Endothelial cell (in vitro differentiated cells): ENCODE data around the gene POLN. TPM values are rescaled to one million over a fixed set of nuclear protein-coding genes. Genes with fewer than 3 reads are reported as not detected.

ENCODE experiments used
- DNase-seq: peaks from one replicate; pipeline ENCODE4 v3.0.0; 2021; ENCODE audit warnings: low spot score
- H3K27ac Mint-ChIP-seq: one replicate; pipeline ENCODE4 v1.8.0; 2021; ENCODE audit warnings: mixed read lengths, inconsistent platforms; ENCODE audit not compliant: unreplicated experiment
- H3K27me3 Mint-ChIP-seq: one replicate; pipeline ENCODE4 v1.8.0; 2021; ENCODE audit warnings: mild to moderate bottlenecking, moderate library complexity, mixed read lengths, inconsistent platforms; ENCODE audit not compliant: unreplicated experiment
- H3K36me3 Mint-ChIP-seq: one replicate; pipeline ENCODE4 v1.8.0; 2021; ENCODE audit warnings: mild to moderate bottlenecking, low read depth, mixed read lengths, inconsistent platforms; ENCODE audit not compliant: unreplicated experiment
- H3K4me1 Mint-ChIP-seq: one replicate; pipeline ENCODE4 v1.8.0; 2021; ENCODE audit warnings: mild to moderate bottlenecking, mixed read lengths, inconsistent platforms; ENCODE audit not compliant: unreplicated experiment
- H3K4me3 Mint-ChIP-seq: one replicate; pipeline ENCODE4 v1.8.0; 2021; ENCODE audit warnings: mild to moderate bottlenecking, mixed read lengths, inconsistent platforms; ENCODE audit not compliant: unreplicated experiment
- H3K9me3 Mint-ChIP-seq: one replicate; pipeline ENCODE4 v1.8.0; 2021; ENCODE audit warnings: mixed read lengths, inconsistent platforms; ENCODE audit not compliant: unreplicated experiment
- total RNA-seq: library from RNA; stranded (reverse); fragmentation: NEBNext Ultra II Directional; extraction: Animal tissue kit (Norgen Biotek cat#: 25700); gene quantifications from one replicate; pipeline ENCODE4 v1.2.1, GENCODE V29; 2021; ENCODE audit not compliant: unreplicated experiment
- TF ChIP-seq, protein P1 (sequence below): fragments of 200-600 bp; sonication (generic); IDR thresholded peaks from one replicate; pipeline ENCODE4 v1.5.0; 2021; ENCODE audit warnings: antibody characterized with exemption; ENCODE audit not compliant: unreplicated experiment

The POLN gene
- total RNA-seq, 1 donor from 2014 or later = 2.5 TPM

DNA sequence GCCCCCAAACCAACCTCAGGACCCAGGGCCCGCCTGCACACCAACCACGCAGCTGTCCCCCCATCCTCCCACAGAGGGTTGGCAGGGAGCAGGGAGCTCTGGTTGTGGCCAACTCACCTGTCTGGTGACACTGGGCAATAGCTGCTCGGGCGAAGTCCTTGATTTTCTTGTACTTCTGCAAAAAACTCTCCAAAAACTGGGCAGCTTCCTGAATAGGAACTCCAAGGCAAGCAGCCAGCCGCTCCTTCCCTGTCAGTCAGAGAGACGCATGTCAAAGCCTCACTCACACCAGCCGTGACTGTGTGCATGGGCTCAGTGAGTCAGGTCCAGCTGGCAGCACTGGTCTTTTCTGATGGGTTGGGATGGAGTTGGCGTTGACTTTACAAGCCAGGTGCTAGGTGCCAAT lies 156.4 kb downstream of the POLN start:
- Mint-ChIP-seq H3K36me3 (peaks cover 8% of the 10 kb centered on the region), H3K4me1 (no peaks in the 10 kb centered on the region), H3K27me3 (peaks cover 6% of the 10 kb centered on the region), H3K27ac (no peak overlapping the region), H3K4me3 (no peak overlapping the region), H3K9me3 (no peaks in the 10 kb centered on the region)
- no peak for DNase-seq
- TF ChIP-seq, protein P1, sequence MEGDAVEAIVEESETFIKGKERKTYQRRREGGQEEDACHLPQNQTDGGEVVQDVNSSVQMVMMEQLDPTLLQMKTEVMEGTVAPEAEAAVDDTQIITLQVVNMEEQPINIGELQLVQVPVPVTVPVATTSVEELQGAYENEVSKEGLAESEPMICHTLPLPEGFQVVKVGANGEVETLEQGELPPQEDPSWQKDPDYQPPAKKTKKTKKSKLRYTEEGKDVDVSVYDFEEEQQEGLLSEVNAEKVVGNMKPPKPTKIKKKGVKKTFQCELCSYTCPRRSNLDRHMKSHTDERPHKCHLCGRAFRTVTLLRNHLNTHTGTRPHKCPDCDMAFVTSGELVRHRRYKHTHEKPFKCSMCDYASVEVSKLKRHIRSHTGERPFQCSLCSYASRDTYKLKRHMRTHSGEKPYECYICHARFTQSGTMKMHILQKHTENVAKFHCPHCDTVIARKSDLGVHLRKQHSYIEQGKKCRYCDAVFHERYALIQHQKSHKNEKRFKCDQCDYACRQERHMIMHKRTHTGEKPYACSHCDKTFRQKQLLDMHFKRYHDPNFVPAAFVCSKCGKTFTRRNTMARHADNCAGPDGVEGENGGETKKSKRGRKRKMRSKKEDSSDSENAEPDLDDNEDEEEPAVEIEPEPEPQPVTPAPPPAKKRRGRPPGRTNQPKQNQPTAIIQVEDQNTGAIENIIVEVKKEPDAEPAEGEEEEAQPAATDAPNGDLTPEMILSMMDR = no peak

DNA sequence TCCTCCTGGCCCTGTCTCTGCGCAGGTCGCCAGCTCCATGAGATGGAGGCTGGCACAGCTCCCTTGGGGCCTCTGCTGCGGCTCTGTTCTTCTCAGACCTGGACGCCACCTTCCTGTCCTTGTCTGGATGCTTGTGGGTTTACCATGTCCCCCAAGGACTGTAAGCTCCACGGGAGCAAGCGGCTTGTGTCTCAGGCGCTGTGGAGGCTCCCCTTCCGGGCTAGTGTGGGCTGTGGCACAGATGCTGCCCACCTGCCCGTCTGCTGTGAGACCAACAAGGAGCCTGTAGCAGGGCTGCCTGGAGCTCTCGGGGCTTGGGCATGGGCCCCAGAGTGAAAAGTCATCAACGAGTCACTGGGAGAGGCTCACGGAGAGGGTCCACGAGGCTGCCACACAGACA lies 157.6 kb downstream of the POLN start:
- peaks cover 8% of the 10 kb centered on the region for H3K36me3 Mint-ChIP-seq
- H3K27me3 Mint-ChIP-seq = peaks cover 6% of the 10 kb centered on the region
- TF ChIP-seq, protein P1 = no peak

DNA sequence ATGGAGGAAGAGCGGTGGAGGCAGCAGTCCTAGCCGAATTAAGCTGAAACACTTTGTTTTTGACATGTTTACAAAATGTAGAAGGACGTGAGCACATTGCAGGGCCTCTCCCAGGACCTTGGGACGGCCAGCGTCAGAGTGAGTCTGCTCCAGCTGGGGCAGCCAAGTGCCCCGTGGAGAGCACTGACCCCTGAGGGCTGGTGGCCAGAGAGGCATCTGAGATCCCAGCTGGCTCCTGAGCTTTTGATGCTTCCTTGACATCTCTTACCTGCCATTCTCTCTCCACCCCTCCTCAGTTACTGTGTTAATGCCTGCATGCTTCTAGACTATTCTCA lies 158.1 kb downstream of the POLN start:
- Mint-ChIP-seq H3K27me3 (peaks cover 6% of the 10 kb centered on the region), H3K27ac (no peak overlapping the region), H3K36me3 (peaks cover 11% of the 10 kb centered on the region), H3K4me1 (no peaks in the 10 kb centered on the region), H3K4me3 (no peak overlapping the region), H3K9me3 (no peaks in the 10 kb centered on the region)
- no peak for DNase-seq
- TF ChIP-seq, protein P1 = no peak

More for the DNA sequence above, 157.6 kb downstream of the POLN start:
- Mint-ChIP-seq H3K9me3 (no peaks in the 10 kb centered on the region), H3K4me3 (no peak overlapping the region), H3K4me1 (no peaks in the 10 kb centered on the region), H3K27ac (no peak overlapping the region)
- DNase-seq = no peak

DNA sequence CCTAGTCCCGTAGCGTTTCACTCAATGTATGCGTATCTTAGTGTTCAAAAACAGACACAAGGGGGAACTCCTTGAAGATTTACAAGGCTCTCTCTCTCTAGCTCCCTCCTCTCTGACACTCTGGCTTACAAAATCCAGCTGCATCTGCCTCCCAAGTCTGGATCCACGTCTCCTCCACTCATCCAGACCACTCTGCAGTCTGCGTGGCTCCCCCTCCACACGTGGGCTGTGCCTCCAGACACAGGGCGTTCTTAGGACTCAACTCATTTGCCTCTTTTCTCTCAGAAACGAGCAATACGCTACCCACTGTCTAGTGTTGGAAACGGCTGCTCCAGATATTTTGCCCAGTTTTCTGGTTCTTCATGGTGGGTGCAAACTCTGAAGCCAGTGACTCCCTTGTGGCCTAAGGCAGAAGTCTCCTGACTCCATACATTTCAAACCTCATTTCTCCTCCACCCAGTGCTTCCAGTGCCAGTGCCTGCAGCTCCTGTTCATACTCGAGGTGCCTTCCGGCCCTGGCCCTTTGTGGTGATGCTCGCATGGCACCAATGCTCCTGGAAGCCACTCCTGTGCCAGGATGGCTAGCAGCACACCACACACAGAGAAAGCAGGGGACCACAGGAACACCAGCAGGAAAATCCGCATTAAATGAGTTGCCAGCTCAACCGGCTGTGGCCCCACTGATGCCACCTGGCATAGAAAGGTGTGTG lies 158.7 kb downstream of the POLN start:
- DNase-seq = no peak
- no peaks in the 10 kb centered on the region for H3K9me3 Mint-ChIP-seq
- H3K27me3 Mint-ChIP-seq = peaks cover 6% of the 10 kb centered on the region
- H3K4me1 Mint-ChIP-seq = no peaks in the 10 kb centered on the region
- no peak overlapping the region for H3K27ac Mint-ChIP-seq
- H3K36me3 Mint-ChIP-seq = peaks cover 11% of the 10 kb centered on the region
- TF ChIP-seq, protein P1 = no peak
- peak overlapping the region; percentile 24 for H3K4me3 Mint-ChIP-seq

DNA sequence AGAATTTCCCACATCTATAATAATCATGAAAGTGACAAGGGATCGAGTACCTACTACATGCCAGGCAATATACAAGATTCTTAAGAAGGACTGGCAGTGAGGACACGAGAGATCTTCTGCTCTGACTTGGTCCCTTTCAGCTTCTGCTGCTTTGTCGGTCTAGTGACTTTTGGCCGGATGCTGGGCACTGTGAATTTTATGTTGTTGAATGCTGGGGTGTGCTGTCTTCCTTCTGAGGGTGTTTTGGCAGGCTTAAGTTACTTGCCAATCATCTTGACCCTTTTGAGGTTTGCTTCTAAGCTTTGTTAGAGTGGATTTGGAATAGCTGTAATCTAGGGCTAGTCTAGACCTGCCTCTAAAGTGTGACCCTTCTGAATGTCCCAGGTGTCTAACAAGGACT lies 159.3 kb downstream of the POLN start:
- peak; percentile 1 for DNase-seq
- Mint-ChIP-seq H3K36me3 (peaks cover 11% of the 10 kb centered on the region), H3K9me3 (no peaks in the 10 kb centered on the region), H3K27me3 (peaks cover 6% of the 10 kb centered on the region), H3K4me3 (no peak overlapping the region), H3K4me1 (no peaks in the 10 kb centered on the region), H3K27ac (no peak overlapping the region)
- TF ChIP-seq, protein P1 = no peak
